CD4-positive, alpha-beta T cell (primary cell): ENCODE measurements around the gene CRLF1. TPM values are rescaled to one million over a fixed set of nuclear protein-coding genes. Genes with fewer than 3 reads are reported as not detected.

ENCODE experiments used
- ATAC-seq: fragments of 200-7000 bp; cut with Tn5 transposase; one replicate; pipeline ENCODE4 v1.10.0; 2022; ENCODE audit warnings: mild to moderate bottlenecking; ENCODE audit not compliant: poor library complexity
- CTCF ChIA-PET: fragments of 350-600 bp; sonication (Branson Sonifier 250); formaldehyde crosslinking; loops from one replicate; lab custom pipeline; 2021; ENCODE audit warnings: antibody characterized with exemption, inconsistent platforms; lab: Charles Lee
- POLR2A ChIA-PET: fragments of 350-600 bp; sonication (Branson Sonifier 250); formaldehyde crosslinking; loops from one replicate; lab custom pipeline; 2021; ENCODE audit warnings: antibody characterized with exemption, inconsistent platforms; lab: Charles Lee
- DNase-seq, 14 experiments: peaks; one replicate each; pipeline ENCODE4 v3.0.0-alpha.2; 2013 to 2020; ENCODE audit warnings: mixed read lengths in 2 of 14
- H3K27ac ChIP-seq, 2 donors: one replicate each; pipeline versions ENCODE4 v1.5.1 to v1.7.0; 2013; ENCODE audit warnings: low read length in 2 of 2, low read depth in 1 of 2, mild to moderate bottlenecking in 1 of 2
- H3K27me3 ChIP-seq, 2 experiments: 1 replicate in 1 of 2; 2 replicates in 1 of 2; pipeline versions ENCODE4 v1.6.1 to v1.7.0; 2013; ENCODE audit warnings: low read length in 2 of 2, control low read depth in 1 of 2, mild to moderate bottlenecking in 1 of 2, moderate library complexity in 1 of 2; ENCODE audit not compliant: insufficient read depth in 2 of 2, control insufficient read depth in 1 of 2
- H3K36me3 ChIP-seq: one replicate; pipeline ENCODE4 v1.6.1; 2013; ENCODE audit warnings: low read length, control low read depth; ENCODE audit not compliant: insufficient read depth
- H3K4me1 ChIP-seq: one replicate; pipeline ENCODE4 v1.6.1; 2013; ENCODE audit warnings: low read length, control low read depth; ENCODE audit not compliant: insufficient read depth
- H3K4me3 ChIP-seq: one replicate; pipeline ENCODE4 v1.5.1; 2013; ENCODE audit warnings: mild to moderate bottlenecking, low read length, moderate library complexity
- H3K9me3 ChIP-seq, 2 experiments: 1 replicate in 1 of 2; 2 replicates in 1 of 2; pipeline versions ENCODE4 v1.6.1 to v1.7.0; 2013; ENCODE audit warnings: low read length in 2 of 2, mild to moderate bottlenecking in 2 of 2, control low read depth in 1 of 2, moderate library complexity in 1 of 2; ENCODE audit not compliant: control insufficient read depth in 1 of 2, insufficient read depth in 1 of 2
- H3K27ac Mint-ChIP-seq: one replicate; pipeline ENCODE4 v1.8.0; 2020; ENCODE audit warnings: mixed read lengths
- H3K27me3 Mint-ChIP-seq: one replicate; pipeline ENCODE4 v1.8.0; 2021; ENCODE audit warnings: mixed read lengths
- H3K36me3 Mint-ChIP-seq: one replicate; pipeline ENCODE4 v1.8.0; 2021; ENCODE audit warnings: low read depth, mixed read lengths
- H3K4me1 Mint-ChIP-seq: one replicate; pipeline ENCODE4 v1.8.0; 2021; ENCODE audit warnings: low read depth, mixed read lengths
- H3K4me3 Mint-ChIP-seq: one replicate; pipeline ENCODE4 v1.8.0; 2020; ENCODE audit warnings: mild to moderate bottlenecking, mixed read lengths
- H3K9me3 Mint-ChIP-seq: one replicate; pipeline ENCODE4 v1.8.0; 2020; ENCODE audit warnings: mixed read lengths
- intact Hi-C, 2 experiments: fragments of 100-400 bp; cut with DNase I in 1 of 2; cut with micrococcal nuclease in 1 of 2; formaldehyde crosslinking; loops; one replicate each; pipeline versions ENCODE4 v1.15.1 to v1.9.0; 2023 to 2025; cut with DNase I, micrococcal nuclease
- polyA plus RNA-seq, 2 donors: library from polyadenylated mRNA; unstranded; fragments of 120-200 nt; gene quantifications; one replicate each; pipeline ENCODE4 v1.2.1, GENCODE V29; 2013
- total RNA-seq, 174 experiments: library from RNA in 2 of 174; stranded (reverse) in 2 of 174; gene quantifications; one replicate each; pipeline ENCODE4 v1.2.3 and lab custom pipeline; 2021 to 2026
- TF ChIP-seq, protein P1 (sequence below): fragments of 200-600 bp; IDR thresholded peaks from one replicate; pipeline ENCODE4 v1.8.0; 2022; ENCODE audit warnings: antibody characterized with exemption, mild to moderate bottlenecking

The CRLF1 gene
- not detected for total RNA-seq
- 2.9 TPM for polyA plus RNA-seq (2013, experiment 1 of 2)
- polyA plus RNA-seq (2013, experiment 2 of 2), result 8.6 TPM
- 0 to 0.25 (median 0.02) reads per million in 172 experiments for total RNA-seq (lab: John Stamatoyannopoulos, UW)

- Mint-ChIP-seq H3K27ac (no peak within 1 kb of the TSS), H3K36me3 (no peaks in the 10 kb centered on the region), H3K9me3 (no peaks in the 10 kb centered on the region), H3K4me1 (peaks cover 21% of the 10 kb centered on the region), H3K27me3 (peaks cover 72% of the 10 kb centered on the region), H3K4me3 (no peak within 1 kb of the TSS)
- ChIA-PET POLR2A (no interaction called here), CTCF (no interaction called here)
- no peaks in the 10 kb centered on the region for H3K36me3 ChIP-seq
- no peak within 1 kb of the TSS for H3K27ac ChIP-seq
- intact Hi-C loops, result no loop called here
- TF ChIP-seq, protein P1, sequence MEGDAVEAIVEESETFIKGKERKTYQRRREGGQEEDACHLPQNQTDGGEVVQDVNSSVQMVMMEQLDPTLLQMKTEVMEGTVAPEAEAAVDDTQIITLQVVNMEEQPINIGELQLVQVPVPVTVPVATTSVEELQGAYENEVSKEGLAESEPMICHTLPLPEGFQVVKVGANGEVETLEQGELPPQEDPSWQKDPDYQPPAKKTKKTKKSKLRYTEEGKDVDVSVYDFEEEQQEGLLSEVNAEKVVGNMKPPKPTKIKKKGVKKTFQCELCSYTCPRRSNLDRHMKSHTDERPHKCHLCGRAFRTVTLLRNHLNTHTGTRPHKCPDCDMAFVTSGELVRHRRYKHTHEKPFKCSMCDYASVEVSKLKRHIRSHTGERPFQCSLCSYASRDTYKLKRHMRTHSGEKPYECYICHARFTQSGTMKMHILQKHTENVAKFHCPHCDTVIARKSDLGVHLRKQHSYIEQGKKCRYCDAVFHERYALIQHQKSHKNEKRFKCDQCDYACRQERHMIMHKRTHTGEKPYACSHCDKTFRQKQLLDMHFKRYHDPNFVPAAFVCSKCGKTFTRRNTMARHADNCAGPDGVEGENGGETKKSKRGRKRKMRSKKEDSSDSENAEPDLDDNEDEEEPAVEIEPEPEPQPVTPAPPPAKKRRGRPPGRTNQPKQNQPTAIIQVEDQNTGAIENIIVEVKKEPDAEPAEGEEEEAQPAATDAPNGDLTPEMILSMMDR, result no peak
- ATAC-seq (no peak), DNase-seq (no peak)
- H3K9me3 ChIP-seq, result peaks cover 0 to 38% of the 10 kb centered on the region in 2 experiments
- H3K27me3 ChIP-seq, result peaks cover 74 to 76% of the 10 kb centered on the region in 2 experiments
- no peak within 1 kb of the TSS for H3K4me3 ChIP-seq
- peaks cover 44% of the 10 kb centered on the region for H3K4me1 ChIP-seq
These were observed at the start of gene CRLF1 for GRCh38 chr19:18606281-18607225. Gene CRLF1 (minus strand): TSS chr19:18606799. CDS start chr19:18606656, 143 bp downstream.

DNA sequence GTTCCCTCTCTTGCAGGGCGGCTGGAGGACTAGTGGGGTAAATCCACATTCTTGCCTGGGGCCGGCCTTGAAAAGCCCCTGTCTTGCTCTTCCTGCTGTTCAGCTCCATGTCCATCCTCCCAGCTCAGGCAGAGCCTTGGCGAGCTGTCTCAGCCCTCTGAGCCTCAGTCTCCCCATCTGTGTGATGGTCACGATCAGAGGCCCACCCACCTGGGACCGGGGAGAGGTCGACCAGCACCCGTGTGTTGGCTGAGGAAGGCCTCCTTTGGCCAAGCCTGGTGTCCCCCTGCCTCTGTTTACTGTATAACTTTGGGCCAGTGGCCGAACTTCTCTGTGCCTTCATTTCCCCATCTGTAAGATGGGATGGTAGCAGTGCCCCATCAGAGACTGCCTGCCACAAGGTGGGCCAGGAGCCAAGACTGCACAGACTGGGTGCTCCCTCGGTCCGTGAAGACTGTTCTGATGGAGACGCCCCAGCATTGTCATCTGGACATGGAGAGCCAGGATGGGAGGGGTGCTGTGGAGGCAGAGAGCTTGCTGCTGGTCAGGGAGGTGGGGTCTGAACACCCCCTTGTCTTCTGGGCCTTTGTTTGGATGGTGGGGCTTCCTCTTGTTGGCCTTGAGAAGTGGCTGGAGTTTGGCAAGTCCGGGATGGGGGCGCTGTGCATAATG is 48.7 kb upstream of the CRLF1 start:
- DNase-seq (no peak), ATAC-seq (no peak)
- no peaks in the 10 kb centered on the region for H3K27me3 Mint-ChIP-seq
- H3K36me3 Mint-ChIP-seq, result no peaks in the 10 kb centered on the region
- no peak overlapping the region for H3K27ac ChIP-seq
- CTCF ChIA-PET, result no interaction called here
- TF ChIP-seq, protein P1, result no peak
- intact Hi-C loops, result no loop called here
- peaks cover 18% of the 10 kb centered on the region for H3K4me1 Mint-ChIP-seq
- H3K27ac Mint-ChIP-seq, result no peak overlapping the region
- no peaks in the 10 kb centered on the region for H3K36me3 ChIP-seq
- H3K4me1 ChIP-seq, result no peaks in the 10 kb centered on the region
- no peaks in the 10 kb centered on the region for H3K27me3 ChIP-seq
- H3K4me3 ChIP-seq, result no peak overlapping the region
- H3K9me3 Mint-ChIP-seq, result no peaks in the 10 kb centered on the region
- H3K9me3 ChIP-seq, result no peaks in the 10 kb centered on the region
- no peak overlapping the region for H3K4me3 Mint-ChIP-seq
- POLR2A ChIA-PET, result no interaction called here

DNA sequence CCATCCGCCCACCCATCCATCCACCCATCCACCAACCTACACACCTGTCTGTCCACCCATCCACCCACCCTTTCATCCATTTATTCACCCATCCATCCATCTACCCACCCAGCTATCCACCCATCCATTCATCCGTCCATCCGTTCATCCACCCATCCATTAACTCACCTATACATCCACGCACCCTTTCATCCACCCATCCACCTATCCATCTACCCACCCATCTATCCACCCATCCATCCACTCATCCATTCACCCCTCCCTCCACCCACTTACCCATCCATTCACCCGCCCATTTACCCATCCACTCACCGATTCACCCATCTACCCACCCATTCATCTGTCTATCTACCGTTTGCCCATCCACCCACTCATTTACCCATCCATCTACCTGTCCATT is 47.9 kb upstream of the CRLF1 start:
- Mint-ChIP-seq H3K4me3 (no peak overlapping the region), H3K9me3 (no peaks in the 10 kb centered on the region), H3K4me1 (peaks cover 26% of the 10 kb centered on the region), H3K36me3 (no peaks in the 10 kb centered on the region), H3K27ac (no peak overlapping the region), H3K27me3 (no peaks in the 10 kb centered on the region)
- POLR2A ChIA-PET, result no interaction called here
- Histone ChIP-seq H3K4me1 (no peaks in the 10 kb centered on the region), H3K36me3 (peaks cover 4% of the 10 kb centered on the region), H3K4me3 (no peak overlapping the region), H3K27ac (no peak overlapping the region), H3K9me3 (no peaks in the 10 kb centered on the region), H3K27me3 (no peaks in the 10 kb centered on the region)
- TF ChIP-seq, protein P1, result no peak
- no peak for DNase-seq
- CTCF ChIA-PET, result no interaction called here
- no peak for ATAC-seq
- intact Hi-C loops, result no loop called here
